Activated naive CD8-positive, alpha-beta T cell treated with anti-CD3 and anti-CD28 coated beads, Interleukin-2, amount 50 U/mL, for 24 hours (primary cell): ENCODE measurements around the gene GCSAM.
A peak's percentile ranks its signal among the peaks of the same experiment; 100 is the strongest.
"Not testable (repeated sequence)": the region's sequence is repeated elsewhere in the genome, so short reads cannot be mapped to it uniquely, and the experiment has no call there.

Experiments used
- ATAC-seq: fragments of 150-1000 bp; cut with Tn5 transposase; one replicate; pipeline ENCODE4 v1.10.0; 2021
- DNase-seq: peaks from one replicate; pipeline ENCODE4 v3.0.0; 2021
- H3K27ac Mint-ChIP-seq: one replicate; pipeline ENCODE4 v1.8.0; 2021; ENCODE audit warnings: mild to moderate bottlenecking, mixed read lengths
- H3K27me3 Mint-ChIP-seq: one replicate; pipeline ENCODE4 v1.8.0; 2021; ENCODE audit warnings: mixed read lengths
- H3K36me3 Mint-ChIP-seq: one replicate; pipeline ENCODE4 v1.8.0; 2021; ENCODE audit warnings: low read depth, mixed read lengths
- H3K4me1 Mint-ChIP-seq: one replicate; pipeline ENCODE4 v1.8.0; 2021; ENCODE audit warnings: mixed read lengths
- H3K4me3 Mint-ChIP-seq: one replicate; pipeline ENCODE4 v1.8.0; 2021; ENCODE audit warnings: mild to moderate bottlenecking, moderate library complexity, mixed read lengths
- H3K9me3 Mint-ChIP-seq: one replicate; pipeline ENCODE4 v1.8.0; 2021; ENCODE audit warnings: mixed read lengths

Gene GCSAM

DNA sequence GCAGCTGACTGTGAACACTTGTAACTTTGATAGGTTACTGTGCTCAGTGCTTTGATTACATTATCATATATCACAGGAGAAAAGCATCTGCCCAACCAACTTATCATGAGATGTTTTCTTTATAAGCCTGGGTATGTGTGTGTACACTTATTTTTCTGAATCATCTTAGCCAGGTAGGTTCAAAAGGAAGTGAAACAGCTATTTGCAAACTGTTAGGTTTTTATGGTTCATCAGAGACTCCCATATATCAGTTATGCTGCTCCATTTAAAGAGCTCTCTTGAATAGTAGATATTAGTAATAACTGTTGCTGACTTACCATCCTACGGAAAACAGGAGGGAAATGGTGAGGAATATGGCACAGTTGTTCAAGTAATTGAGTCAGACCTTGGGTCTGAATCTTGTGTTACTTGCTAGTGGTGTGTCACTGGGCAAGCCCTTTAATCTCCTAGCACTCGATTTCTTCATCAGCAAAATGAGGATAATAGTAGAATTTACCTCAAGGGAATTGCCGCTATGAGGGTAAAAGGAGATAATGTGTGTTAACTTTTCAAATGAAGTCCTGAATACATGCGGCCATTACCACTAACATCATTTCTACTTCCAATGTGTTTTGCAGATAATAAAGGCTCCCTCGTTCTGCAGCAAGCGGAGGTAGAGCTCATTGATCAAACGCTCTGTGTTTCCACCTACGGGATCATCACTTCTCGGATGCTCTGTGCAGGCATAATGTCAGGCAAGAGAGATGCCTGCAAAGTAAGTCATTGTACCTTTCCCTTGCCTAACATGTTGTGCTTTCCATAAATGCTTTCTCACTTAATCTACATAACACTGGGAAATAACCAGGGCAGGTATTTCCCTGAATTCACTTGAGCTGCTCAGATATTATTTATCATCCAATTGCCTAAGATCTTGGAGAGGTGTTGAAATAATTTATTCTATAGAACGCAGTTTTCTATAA is 54.6 kb downstream of the GCSAM start:
- H3K4me3 Mint-ChIP-seq = no peak overlapping the region

DNA sequence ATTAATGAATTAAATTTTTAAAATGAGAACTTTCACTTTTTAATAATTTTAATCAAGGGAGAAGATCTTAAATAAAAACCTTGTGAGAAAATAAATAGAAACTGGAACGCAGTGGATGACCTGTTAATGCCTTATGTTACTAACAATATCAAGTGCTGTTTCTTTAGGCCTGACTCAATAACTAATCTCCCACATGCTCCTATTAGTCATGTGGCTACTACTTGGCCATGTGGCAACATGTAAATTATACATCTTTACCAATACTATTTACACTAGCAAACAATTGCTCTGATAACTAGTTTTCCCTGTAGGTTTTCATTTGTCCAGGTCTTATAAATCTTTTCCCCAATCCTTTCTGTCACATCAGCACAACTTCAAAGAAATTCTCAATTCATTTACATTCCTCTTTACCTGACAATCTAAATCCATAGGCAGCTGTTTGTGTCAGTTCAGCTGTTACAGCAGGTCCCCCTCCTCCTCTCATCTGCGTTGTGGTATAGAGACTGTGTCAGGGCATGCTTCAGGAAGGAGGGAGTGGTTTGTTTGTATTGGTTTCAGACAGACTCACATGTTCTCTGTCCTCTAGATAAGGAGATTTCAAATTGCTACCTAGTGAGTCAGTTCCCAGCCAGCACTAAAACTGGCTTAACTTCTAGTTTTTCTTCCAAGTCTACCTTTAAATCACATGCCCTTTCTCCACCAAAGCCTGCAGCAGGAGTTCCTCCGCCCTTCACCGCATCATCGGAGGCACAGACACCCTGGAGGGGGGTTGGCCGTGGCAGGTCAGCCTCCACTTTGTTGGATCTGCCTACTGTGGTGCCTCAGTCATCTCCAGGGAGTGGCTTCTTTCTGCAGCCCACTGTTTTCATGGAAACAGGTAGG is 58.2 kb downstream of the GCSAM start:
- Mint-ChIP-seq H3K4me3 (no peak overlapping the region), H3K36me3 (no peaks in the 10 kb centered on the region), H3K9me3 (peaks cover 4% of the 10 kb centered on the region), H3K4me1 (peaks cover 32% of the 10 kb centered on the region), H3K27ac (no peak overlapping the region), H3K27me3 (no peaks in the 10 kb centered on the region)
- DNase-seq = peak; percentile 15
- ATAC-seq = peak; percentile 90

More for the DNA sequence above, 54.6 kb downstream of the GCSAM start:
- H3K4me1 Mint-ChIP-seq = peaks cover 18% of the 10 kb centered on the region
- no peaks in the 10 kb centered on the region for H3K27me3 Mint-ChIP-seq
- DNase-seq (no peak), ATAC-seq (no peak)
- H3K27ac Mint-ChIP-seq = no peak overlapping the region
- peaks cover under 1% of the 10 kb centered on the region for H3K9me3 Mint-ChIP-seq
- H3K36me3 Mint-ChIP-seq = no peaks in the 10 kb centered on the region

DNA sequence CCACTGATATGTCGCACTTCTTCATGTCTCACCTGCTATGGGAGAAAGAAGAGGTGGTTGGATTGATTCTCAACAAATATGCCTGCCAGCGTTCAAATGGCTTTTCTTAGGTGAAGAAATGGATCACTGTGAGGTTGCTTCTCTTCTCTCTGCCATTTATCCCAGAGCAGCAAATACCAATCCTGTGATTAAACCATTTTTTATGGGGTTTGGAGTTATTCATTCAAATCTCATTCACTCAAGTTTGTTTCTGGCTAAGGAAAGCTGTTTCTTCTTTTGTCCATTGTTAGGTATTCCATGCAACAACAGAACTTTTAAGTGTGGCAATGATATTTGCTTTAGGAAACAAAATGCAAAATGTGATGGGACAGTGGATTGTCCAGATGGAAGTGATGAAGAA is 59.0 kb downstream of the GCSAM start:
- H3K27ac Mint-ChIP-seq = no peak overlapping the region

DNA sequence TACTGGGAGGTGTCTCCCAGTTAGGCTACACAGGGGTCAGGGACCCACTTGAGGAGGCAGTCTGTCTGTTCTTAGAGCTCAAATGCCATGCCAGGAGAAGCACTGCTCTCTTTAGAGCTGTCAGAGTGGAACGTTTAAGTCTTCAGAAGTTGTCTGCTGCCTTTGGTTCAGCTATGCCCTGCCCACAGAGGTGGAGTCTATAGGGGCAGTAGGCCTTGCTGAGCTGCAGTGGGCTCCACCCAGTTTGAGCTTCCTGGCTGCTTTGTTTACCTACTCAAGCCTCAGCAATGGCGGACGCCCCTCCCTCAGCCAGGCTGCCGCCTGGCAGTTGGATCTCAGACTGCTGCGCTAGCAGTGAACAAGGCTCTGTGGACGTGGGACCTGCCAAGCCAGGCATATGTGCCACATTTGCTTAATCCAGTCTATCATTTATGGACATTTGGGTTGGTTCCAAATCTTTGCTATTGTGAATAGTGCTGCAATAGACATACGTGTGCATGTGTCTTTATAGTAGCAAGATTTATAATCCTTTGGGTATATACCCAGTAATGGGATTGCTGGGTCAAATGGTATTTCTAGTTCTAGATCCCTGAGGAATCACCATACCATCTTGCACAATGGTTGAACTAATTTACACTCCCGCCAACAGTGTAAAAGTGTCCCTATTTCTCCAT is 60.5 kb downstream of the GCSAM start:
- Mint-ChIP-seq H3K4me3 (peak overlapping the region; percentile 49), H3K27ac (peak overlapping the region; percentile 41), H3K4me1 (peaks cover 32% of the 10 kb centered on the region)
- not testable (repeated sequence) for H3K9me3 Mint-ChIP-seq, H3K36me3 Mint-ChIP-seq, H3K27me3 Mint-ChIP-seq
- ATAC-seq = peak; percentile 17
- DNase-seq = peak; percentile 42

More for the DNA sequence above, 59.0 kb downstream of the GCSAM start:
- Mint-ChIP-seq H3K9me3 (peaks cover 4% of the 10 kb centered on the region), H3K4me3 (no peak overlapping the region), H3K36me3 (no peaks in the 10 kb centered on the region), H3K27me3 (no peaks in the 10 kb centered on the region), H3K4me1 (peaks cover 32% of the 10 kb centered on the region)
- DNase-seq = no peak
- ATAC-seq = no peak
